GM21367 (cell line): ENCODE data around the gene KIF23.

Experiments
- ATAC-seq: cut with Tn5 transposase; IDR thresholded peaks from one replicate; pipeline ENCODE4 v1.9.1; 2021; ENCODE audit not compliant: unreplicated experiment

The KIF23 gene

GRCh38 chr15:69462493-69463181 is 48.5 kb downstream of the KIF23 start:
- peak; percentile 69 for ATAC-seq

- ATAC-seq: no peak
These were observed 49.1 kb downstream of the KIF23 start for GRCh38 chr15:69463182-69463756.

GRCh38 chr15:69465253-69465652 is 51.1 kb downstream of the KIF23 start:
- ATAC-seq: no peak

- ATAC-seq: no peak
These were observed 52.6 kb downstream of the KIF23 start for GRCh38 chr15:69466733-69467132.

- no peak for ATAC-seq
These were observed 53.5 kb downstream of the KIF23 start for GRCh38 chr15:69467636-69468035.

GRCh38 chr15:69468241-69469121 is 54.3 kb downstream of the KIF23 start:
- no peak for ATAC-seq

- ATAC-seq: no peak
These were observed 55.5 kb downstream of the KIF23 start for GRCh38 chr15:69469467-69470201.

- no peak for ATAC-seq
These were observed 57.9 kb downstream of the KIF23 start for GRCh38 chr15:69472046-69472445.

GRCh38 chr15:69472562-69472961 is 58.4 kb downstream of the KIF23 start:
- no peak for ATAC-seq

GRCh38 chr15:69474291-69474690 is 60.1 kb downstream of the KIF23 start:
- ATAC-seq: no peak

GRCh38 chr15:69474846-69475455 is 60.8 kb downstream of the KIF23 start:
- no peak for ATAC-seq

- no peak for ATAC-seq
These were observed 61.7 kb downstream of the KIF23 start for GRCh38 chr15:69475769-69476358.

GRCh38 chr15:69476704-69477473 is 62.7 kb downstream of the KIF23 start:
- ATAC-seq: no peak

- no peak for ATAC-seq
These were observed 64.2 kb downstream of the KIF23 start for GRCh38 chr15:69478259-69478781.

GRCh38 chr15:69479081-69479480 is 64.9 kb downstream of the KIF23 start:
- no peak for ATAC-seq

GRCh38 chr15:69479971-69480370 is 65.8 kb downstream of the KIF23 start:
- no peak for ATAC-seq

GRCh38 chr15:69480932-69481331 is 66.8 kb downstream of the KIF23 start:
- ATAC-seq: no peak

GRCh38 chr15:69482686-69483256 is 68.6 kb downstream of the KIF23 start:
- no peak for ATAC-seq

GRCh38 chr15:69484837-69485236 is 70.7 kb downstream of the KIF23 start:
- ATAC-seq: no peak
